H54 (cell line): Measurements from ENCODE around the gene MYL6B.
A peak's percentile ranks its signal among the peaks of the same experiment; 100 is the strongest.

Source experiments
- DNase-seq: peaks from one replicate; pipeline ENCODE4 v3.0.0; 2011; ENCODE audit warnings: low spot score, mixed read lengths; ENCODE audit not compliant: insufficient read length
- FAIRE-seq: peaks from 3 replicates; lab custom pipeline; 2011; peaks lifted over from hg19 to GRCh38; lab: Jason Lieb, UNC
- POLR2A ChIP-seq: IDR thresholded peaks from 2 replicates; pipeline ENCODE4 v1.6.1; 2011; ENCODE audit warnings: low read depth, mild to moderate bottlenecking, low read length

Gene MYL6B

DNA sequence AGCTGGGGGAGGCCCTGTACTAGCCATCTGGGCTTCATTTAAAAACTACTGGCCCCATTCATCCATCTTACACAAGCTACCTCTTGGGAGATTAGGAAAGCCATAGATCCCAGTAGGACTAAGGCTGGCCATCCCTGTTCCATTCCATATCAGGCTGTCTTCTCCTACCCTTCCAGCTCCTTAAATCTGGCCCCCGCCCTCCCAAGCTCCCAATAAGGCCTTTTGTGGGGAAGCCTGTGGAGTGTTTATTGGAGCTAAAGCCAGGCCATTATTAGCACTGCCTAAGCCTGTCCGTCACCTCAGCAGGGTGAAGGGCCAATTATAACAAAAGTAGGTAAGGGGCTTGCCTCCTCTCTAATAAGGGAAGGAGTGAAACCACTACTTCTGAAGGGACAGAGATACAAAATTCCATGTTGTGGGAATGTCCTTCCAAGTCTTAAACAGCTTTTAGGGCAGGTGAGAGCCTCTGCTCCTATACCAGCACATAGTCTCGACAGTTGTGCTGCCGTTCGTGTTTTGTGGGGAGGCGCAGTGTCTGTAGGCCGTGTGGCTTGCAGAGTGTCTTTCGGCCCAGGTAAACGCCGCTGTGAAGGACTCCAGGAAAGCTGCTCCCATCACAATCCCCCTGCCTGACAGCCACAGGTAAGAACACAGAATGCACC is 9.4 kb downstream of the MYL6B start:
- DNase-seq (no peak), FAIRE-seq (no peak)
- TF ChIP-seq POLR2A, result no peak

DNA sequence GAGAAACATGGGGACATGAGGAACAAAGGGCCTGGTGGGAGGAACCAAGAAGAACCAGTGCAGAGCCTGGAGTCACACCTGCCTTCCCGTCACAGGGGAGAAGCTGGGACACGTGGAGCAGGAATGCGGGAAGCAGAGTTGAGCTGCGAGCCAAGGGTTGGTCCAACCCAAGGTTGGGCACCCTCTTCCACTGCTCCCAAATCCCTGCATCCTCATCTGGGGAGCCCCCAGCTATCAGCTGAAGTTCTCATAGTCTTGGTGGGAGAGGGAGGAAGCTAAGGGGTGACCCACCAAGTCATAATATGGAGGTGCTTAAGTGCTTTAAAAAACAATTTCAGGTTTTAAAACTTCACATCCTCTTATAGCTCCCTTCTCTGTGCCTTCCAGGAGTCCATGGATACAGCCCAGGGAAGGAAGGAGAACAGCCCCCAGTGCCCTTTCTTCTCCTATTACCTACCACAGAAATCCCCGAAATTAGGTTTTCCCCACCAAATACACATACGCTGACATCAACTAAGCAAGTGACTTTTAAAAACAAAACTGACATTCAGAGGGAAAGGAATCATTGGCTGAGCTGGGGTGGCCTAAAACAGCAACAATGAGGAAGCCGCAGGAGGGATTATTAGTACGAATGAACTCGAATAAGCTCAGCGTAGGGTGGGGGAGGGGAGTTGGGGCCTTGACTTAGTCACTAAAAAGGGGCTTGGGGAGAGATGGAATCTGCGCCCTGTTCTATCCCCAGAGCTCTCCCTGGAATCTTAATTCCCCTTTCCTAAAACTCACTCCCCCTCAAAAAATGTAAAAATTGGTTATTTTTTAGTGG is 10.3 kb downstream of the MYL6B start:
- DNase-seq (no peak), FAIRE-seq (no peak)
- no peak for TF ChIP-seq POLR2A

DNA sequence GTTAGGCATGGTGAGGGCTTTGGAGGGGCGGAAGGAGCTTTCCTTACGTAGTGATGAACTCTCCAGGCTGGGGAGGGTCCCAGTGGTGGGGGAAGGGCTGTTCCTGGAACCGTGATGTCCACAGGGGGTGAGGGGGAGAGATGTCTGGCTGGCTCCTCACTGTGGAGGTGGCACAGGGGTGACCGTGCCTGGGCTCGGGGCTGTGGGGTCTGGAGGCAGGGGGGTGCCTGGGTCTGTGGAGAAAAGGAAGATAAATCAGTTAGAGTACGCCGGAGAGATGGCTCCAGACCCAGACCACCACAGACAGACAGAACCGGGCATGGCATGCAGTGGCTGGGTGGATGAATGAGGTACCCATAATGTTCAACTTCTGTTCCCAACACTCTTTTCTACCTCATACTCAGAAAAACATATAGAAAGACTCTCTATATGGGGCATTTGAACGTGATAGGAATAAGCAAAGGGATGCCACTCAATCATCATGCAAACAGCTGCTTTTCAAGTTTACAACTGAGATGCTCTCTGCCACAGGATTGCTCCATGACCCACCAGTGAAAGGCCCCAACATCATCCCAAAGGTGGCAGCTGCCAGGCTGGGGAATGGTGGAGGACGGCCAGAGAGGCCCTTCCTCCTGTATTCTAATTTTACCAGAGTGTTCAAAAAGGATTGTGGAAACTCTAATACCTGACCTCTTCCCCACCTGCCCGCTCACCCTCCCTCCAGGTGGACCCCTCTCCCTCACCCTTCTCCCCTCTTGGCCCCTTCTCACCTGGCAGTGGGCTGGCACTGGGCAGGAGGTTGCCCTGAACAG is 11.4 kb downstream of the MYL6B start:
- TF ChIP-seq POLR2A, result peak; percentile 11; the same call in 1 of the 2 replicates
- DNase-seq (no peak), FAIRE-seq (no peak)

DNA sequence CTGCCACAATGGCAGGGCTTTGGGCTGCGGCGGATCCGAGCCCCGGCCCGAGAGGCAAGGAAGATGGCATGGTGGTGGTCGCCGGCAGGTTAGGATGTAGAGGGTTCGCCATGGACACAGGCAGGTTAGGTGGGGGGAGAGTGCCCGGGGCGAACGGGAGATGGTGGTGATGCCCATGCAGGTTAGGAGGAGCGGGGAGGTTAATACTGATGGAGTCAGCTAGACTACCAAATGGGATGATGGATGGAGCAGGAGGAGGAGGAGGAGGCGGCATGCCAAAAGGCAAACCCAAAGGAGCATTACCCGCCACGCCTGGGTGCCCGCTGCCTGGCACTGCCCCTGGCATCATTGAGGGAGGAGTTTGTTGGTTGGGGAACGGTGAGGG is 11.9 kb downstream of the MYL6B start:
- no peak for FAIRE-seq

DNA sequence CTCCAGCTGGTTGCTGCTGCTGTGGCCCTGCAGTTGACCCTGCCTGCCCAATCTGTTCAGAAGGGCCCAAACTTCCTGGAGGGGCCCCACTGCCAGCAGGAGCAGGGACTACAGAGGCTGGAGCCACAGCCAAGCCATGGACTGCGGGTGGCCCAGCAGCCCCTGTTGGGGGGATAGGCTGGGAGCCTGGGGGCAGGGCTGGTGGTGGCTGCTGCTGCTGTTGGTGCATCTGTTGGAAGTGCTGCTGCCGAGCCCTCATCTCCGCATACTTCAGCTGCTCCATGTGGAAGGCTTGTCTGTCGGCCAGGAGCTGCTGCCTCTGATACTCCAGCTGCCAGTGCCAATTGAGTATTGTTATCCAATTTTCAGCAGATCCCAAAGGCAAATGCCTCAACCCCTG is 13.0 kb downstream of the MYL6B start:
- FAIRE-seq (no peak), DNase-seq (no peak)
- TF ChIP-seq POLR2A, result no peak

More for the DNA sequence above, 11.9 kb downstream of the MYL6B start:
- no peak for DNase-seq
- TF ChIP-seq POLR2A, result 0 out of 2 replicates have a peak, but pooled peaks have one; percentile 1

DNA sequence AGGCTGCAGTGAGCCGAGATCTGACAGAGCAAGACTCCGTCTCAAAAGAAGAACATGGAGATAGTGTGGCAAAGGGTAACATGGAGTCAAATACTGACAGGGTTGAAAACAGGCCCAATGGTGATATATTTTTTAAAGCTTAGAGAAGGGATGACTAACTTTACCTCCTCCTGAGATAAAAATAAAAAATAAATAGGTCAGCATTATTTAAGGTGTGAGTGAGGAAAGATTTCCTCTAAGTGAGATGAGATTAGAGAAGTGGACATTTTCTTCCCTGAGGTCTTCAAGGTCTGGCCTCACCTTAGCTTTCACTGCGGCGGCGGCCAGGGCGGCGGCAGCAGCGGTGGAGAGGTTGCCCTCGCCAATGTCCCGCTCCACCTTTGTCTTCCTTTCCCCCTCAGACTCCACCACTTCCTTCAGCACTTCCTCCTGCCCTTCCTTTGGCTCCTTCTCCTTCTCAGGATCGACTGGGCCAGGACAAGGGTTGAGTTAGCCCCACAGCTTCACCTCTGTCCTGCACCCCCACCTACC is 16.9 kb downstream of the MYL6B start:
- FAIRE-seq, result no peak

DNA sequence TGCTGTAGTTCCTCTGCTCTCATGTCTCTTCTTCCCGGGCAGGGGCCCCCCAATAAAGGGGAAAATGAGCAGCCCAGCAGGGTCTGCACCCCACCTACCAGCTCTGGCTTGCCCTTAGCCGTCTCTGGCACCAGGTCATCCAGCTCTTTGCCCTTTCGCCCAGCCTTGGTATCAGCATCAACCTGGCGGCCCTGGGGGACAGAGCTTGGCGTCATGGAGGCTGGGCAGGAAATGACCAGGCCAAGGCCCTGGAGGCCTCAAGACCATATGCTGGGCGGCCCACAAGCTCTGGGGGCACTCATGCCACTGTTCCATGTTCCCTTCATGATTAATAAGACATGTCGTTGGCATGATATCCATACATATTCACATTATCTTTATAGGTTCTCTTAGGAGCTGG is 20.5 kb downstream of the MYL6B start:
- DNase-seq (no peak), FAIRE-seq (no peak)
- no peak for TF ChIP-seq POLR2A

More for the DNA sequence above, 16.9 kb downstream of the MYL6B start:
- no peak for TF ChIP-seq POLR2A
- DNase-seq, result no peak

DNA sequence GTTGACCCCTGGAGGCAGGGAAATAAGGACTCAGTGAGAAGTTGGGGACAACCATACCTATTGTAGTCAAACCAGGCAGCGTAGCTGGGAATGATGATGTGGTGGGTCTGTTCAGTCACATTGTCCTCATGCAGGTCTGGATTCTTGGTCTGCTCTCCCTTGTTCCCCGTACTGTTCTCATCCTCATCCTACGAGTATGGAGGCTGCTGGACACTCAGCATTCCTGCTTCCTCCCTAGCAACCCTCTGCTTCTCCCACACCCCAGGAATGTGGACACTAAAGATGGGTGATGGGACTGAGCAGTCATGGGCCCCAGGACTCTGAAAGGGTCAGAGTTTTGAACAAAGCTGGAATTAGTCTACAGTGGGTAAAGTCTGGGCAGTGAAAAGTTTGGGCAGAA is 26.0 kb downstream of the MYL6B start:
- FAIRE-seq (no peak), DNase-seq (no peak)
- no peak for TF ChIP-seq POLR2A

DNA sequence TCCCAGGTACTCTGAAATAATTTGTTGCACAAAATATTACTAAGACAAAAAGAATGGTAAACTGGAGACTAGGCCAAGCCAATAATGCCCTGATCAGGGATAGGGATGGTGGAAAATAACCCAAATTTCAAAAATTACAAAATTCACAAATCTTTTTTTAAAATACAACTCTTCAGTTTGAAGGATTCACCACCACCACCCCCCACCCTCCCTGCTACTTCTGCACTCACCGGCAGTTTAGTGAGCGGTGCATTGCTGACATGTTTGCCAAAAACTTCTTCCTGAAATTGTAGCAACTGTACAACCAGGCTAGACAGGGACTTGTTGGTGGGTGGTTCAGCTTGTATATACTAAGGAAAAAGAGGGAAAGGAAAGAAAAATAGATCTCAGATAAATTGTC is 34.6 kb downstream of the MYL6B start:
- TF ChIP-seq POLR2A, result no peak
- FAIRE-seq, result no peak
- DNase-seq, result no peak

DNA sequence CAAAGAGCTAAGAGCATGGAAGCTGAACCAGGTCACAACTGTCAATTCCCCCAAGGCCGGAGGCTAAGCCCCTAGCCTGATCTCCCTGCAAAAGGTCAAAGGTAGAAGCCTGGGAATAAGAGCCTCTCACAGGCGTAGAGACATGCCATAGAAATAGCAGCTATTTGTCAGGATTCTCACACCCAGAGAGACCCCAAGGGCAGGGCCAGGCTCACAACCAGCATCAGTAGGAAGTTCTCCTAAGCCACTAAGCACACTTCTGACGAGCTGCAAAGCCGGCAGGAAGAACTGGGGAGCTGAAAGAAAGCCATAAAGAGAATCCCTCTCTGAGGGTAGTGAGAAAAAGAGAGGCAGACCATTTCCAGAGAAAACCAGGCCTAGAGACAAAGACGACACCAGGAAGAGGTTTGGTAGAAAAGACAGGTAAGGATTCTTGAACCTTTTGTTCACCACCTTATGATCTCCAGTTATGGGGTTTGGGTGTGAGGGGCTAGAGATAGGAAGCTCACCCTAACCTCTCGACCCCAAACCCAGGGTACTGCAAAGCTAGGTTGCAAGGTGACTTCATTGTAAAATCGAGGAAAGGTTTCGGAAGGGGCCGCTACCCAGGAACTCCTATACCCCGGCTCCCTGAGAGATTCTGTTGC is 35.9 kb downstream of the MYL6B start:
- no peak for DNase-seq
- no peak for TF ChIP-seq POLR2A
- FAIRE-seq, result no peak

DNA sequence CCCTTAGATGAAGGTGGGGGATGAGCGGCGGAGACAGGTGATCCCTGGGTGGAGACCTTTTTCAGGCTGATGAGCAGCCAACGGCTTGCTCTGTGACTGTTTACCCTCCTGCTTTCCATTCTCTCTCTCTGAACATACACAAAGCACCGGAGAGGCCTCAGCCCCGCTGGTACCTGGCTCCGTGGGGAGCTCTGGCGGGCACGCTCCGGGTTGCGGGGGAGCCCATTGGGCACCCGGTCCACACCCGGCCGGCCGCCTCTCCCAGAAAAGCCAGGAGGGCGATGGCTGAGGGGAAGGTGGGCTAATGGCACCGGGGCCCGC is 36.4 kb downstream of the MYL6B start:
- DNase-seq (no peak), FAIRE-seq (no peak)
- TF ChIP-seq POLR2A, result no peak

DNA sequence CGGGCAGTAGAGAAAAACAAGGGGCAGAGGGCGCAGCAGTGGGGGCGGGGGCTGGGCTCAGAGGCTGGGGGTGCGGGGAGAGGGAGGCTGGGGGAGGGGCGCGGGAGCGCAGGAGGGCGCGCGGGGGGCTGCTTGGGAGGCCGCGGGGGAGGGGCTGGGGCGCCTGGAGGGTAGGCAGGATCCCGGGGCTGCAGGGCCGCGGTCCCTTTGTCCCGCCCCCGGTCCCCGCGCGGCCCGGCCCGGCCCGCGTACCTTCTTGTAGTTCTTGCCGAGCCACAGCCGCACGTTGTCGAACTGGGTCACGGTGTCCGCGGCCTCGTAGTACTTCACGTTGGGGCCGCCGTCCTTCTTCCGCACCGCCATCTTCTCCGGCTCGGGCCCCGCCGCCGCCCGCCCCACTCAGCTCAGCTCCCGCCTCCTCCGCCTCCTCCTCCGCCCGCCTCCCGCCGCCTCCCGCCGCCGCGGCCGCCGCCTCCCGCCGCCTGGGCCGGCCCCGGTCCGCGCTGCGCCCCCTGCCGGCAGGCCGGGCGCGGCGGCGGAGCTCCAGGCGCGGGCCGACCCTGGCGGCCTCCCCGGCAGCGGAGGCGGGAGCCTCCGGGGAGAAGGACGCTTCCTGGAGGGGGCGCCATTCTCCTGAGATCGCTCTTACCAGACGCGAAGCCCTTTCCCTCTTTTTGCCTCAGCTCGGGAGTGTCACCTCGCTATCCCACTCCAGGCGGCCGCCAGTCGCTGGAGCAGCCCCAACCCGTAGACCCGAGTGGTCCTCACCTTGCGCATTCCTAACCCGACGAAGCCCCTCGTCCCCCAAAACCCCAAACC is 36.9 kb downstream of the MYL6B start, which contains the start of gene SMARCC2:
Gene SMARCC2 (minus strand): TSS at position 385 of the 819 bp plus-strand sequence. CDS start 22 bp downstream, at position 363.
- FAIRE-seq (no peak), DNase-seq (peak; percentile 79)
- peak; percentile 66 for TF ChIP-seq POLR2A
